Measurements from ENCODE around the gene IL32.

The IL32 gene

GRCh38 chr16:3089717-3090592 lies 24.5 kb downstream of the IL32 start:
- no peak for DNase-seq (ENCODE audit: low read depth)

GRCh38 chr16:3091551-3091950 lies 26.1 kb downstream of the IL32 start:
- no peak for DNase-seq (ENCODE audit: low read depth)

GRCh38 chr16:3092501-3092941 lies 27.1 kb downstream of the IL32 start:
- DNase-seq (ENCODE audit: low read depth), result no peak

GRCh38 chr16:3094289-3095027 lies 29.0 kb downstream of the IL32 start:
- no peak for DNase-seq (ENCODE audit: low read depth)

GRCh38 chr16:3095869-3096268 lies 30.4 kb downstream of the IL32 start:
- no peak for DNase-seq (ENCODE audit: low read depth)

- no peak for DNase-seq (ENCODE audit: low read depth)
Observed at GRCh38 chr16:3096362-3096761, 30.9 kb downstream of the IL32 start.

- no peak for DNase-seq (ENCODE audit: low read depth)
Observed at GRCh38 chr16:3097266-3097665, 31.8 kb downstream of the IL32 start.

GRCh38 chr16:3098459-3099394 lies 33.3 kb downstream of the IL32 start, which contains the start of gene ZSCAN10:
TSS of gene ZSCAN10 (minus strand) at chr16:3099294. CDS start at chr16:3092937, 6,357 bp downstream.
- no peak for DNase-seq (ENCODE audit: low read depth)

GRCh38 chr16:3099395-3099731 lies 33.9 kb downstream of the IL32 start:
- DNase-seq (ENCODE audit: low read depth), result no peak

GRCh38 chr16:3099732-3100499 lies 34.5 kb downstream of the IL32 start:
- peak; percentile 92 for DNase-seq (ENCODE audit: low read depth)

- DNase-seq (ENCODE audit: low read depth), result peak; percentile 81
Observed at GRCh38 chr16:3101018-3101840, 35.8 kb downstream of the IL32 start.

- DNase-seq (ENCODE audit: low read depth), result peak; percentile 83
Observed at GRCh38 chr16:3101841-3102470, 36.5 kb downstream of the IL32 start.

- no peak for DNase-seq (ENCODE audit: low read depth)
Observed at GRCh38 chr16:3106205-3106928, 40.9 kb downstream of the IL32 start.

GRCh38 chr16:3112058-3112880 lies 46.8 kb downstream of the IL32 start, which contains the start of gene ZNF205:
TSS of gene ZNF205 (plus strand) at chr16:3112586. CDS start at chr16:3113431, 845 bp downstream.
- DNase-seq (ENCODE audit: low read depth), result no peak

GRCh38 chr16:3112881-3113574 lies 47.6 kb downstream of the IL32 start:
- DNase-seq (ENCODE audit: low read depth), result no peak

GRCh38 chr16:3113765-3114479 lies 48.5 kb downstream of the IL32 start:
- no peak for DNase-seq (ENCODE audit: low read depth)

- DNase-seq (ENCODE audit: low read depth), result no peak
Observed at GRCh38 chr16:3115003-3115402, 49.6 kb downstream of the IL32 start.

Data from CMK (cell line).